ENCODE data around the gene SECISBP2. TPM values are rescaled to one million over a fixed set of nuclear protein-coding genes. Genes with fewer than 3 reads are reported as not detected.

Gene SECISBP2
- total and polyA plus RNA-seq, 2 of the 13 experiments (the other 11 are each of a cell fraction or from before 2014, with no cell fraction given), result 32.4 to 38.0 TPM

DNA sequence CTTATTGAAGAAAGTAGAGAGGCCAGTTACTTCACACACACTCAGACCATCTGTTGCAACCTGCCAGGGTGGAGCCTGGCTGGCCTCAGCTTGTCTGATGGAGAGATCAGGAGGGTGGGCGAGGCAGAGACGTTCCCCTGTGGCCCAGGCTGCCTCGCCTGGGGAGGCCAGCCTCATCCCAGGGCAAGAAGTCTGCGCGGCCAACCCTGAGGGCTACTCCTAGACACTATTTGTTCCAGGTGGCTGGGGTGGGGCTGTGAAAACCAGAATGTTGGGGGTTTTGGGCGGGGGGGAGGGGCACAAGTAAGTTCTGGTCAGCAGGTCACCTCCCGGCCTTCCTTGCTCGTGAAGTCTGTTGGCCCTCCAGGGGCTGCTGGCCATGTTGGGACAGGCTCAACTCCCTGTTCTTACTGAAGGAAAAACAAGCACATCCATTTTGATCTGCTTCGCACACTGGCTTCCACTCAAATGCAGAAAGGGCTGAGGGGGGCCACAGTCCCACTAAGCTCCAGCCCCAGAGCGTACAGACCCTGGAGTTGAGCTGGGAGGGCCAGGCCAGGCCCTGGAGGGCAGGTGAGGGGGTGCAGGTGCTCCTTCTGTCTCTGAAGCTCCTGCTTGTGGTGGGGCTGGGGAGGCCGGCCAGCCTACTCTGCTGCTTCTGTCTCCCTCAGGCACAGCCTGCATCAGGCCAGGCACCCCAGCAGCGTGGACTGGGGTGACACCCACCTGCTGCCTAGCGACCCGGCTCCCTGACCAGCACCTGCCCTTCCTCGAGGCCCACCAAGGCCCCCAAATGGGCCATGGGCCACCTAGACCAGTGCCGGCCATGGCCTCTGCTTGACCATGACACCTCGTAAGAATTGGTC, 46.6 kb downstream of the SECISBP2 start:
- Histone ChIP-seq H3K9ac (ENCODE audit: insufficient read depth, low read depth, low read length) (no peak overlapping the region), H3K4me2 (ENCODE audit: low read depth, low read length) (0 out of 2 replicates have a peak overlapping the region, but pooled peaks have one; percentile 8), H3K79me2 (ENCODE audit: insufficient read depth, low read length) (no peaks in the 10 kb centered on the region), H3K27ac (ENCODE audit: extremely low read length, insufficient read depth, low read length) (no peak overlapping the region), H3K27me3 (ENCODE audit: control insufficient read depth in 1 of 2, insufficient read depth in 2 of 2, low read length in 2 of 2) (peaks cover 0 to 4% of the 10 kb centered on the region in 2 experiments; a peak in 1 of 5 replicates), H3K9me3 (ENCODE audit: low read length) (no peaks in the 10 kb centered on the region), H3K36me3 (replicated peaks in 1 of 2; ENCODE audit: control insufficient read depth in 1 of 2, insufficient read depth in 2 of 2, low read length in 2 of 2) (peaks cover 7 to 20% of the 10 kb centered on the region in 2 experiments), H3K4me1 (ENCODE audit: insufficient read depth, low read length) (peaks cover 61% of the 10 kb centered on the region), H3K4me3 (replicated peaks in 1 of 3; ENCODE audit: insufficient read depth in 1 of 3, low read depth in 2 of 3, low read length in 3 of 3) (no peak overlapping the region), H2AFZ (ENCODE audit: low read length) (no peak overlapping the region), H4K20me1 (ENCODE audit: insufficient read depth, low read length) (no peaks in the 10 kb centered on the region)
- POLR2A ChIA-PET, result no interaction called here
- 38% methylated on average over 4 of the region's 17 CpGs for WGBS (ENCODE audit: low lambda C conversion rate)
- CTCF ChIA-PET (ENCODE audit: low intra/inter-chr PET ratio, low total read pairs), result no interaction called here
- ATAC-seq, result peak; percentile 20
- intact Hi-C loops (cut with micrococcal nuclease; ENCODE audit: unreplicated experiment), result no loop called here
- in situ Hi-C loops (cut with HindIII; ENCODE audit: extremely low pct_ligation_motif_present, low pct_unique_long_range_greater_than_20kb), result no loop called here
- no TSS peak for BruUV-seq (replicated peaks)
- FAIRE-seq, result no peak
- DNase-seq (ENCODE audit: low spot score), result no peak
- TF ChIP-seq, protein P1, sequence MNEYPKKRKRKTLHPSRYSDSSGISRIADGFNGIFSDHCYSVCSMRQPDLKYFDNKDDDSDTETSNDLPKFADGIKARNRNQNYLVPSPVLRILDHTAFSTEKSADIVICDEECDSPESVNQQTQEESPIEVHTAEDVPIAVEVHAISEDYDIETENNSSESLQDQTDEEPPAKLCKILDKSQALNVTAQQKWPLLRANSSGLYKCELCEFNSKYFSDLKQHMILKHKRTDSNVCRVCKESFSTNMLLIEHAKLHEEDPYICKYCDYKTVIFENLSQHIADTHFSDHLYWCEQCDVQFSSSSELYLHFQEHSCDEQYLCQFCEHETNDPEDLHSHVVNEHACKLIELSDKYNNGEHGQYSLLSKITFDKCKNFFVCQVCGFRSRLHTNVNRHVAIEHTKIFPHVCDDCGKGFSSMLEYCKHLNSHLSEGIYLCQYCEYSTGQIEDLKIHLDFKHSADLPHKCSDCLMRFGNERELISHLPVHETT (CRISPR knock-in tag; conservative IDR thresholded peaks at IDR 0.05), result no peak
- TF ChIP-seq CEBPB (IDR thresholded peaks at IDR 0.05; ENCODE audit: borderline replicate concordance, low read depth, low read length), result peak; percentile 3; the same call in 1 of the 2 replicates
- TF ChIP-seq, protein P2, sequence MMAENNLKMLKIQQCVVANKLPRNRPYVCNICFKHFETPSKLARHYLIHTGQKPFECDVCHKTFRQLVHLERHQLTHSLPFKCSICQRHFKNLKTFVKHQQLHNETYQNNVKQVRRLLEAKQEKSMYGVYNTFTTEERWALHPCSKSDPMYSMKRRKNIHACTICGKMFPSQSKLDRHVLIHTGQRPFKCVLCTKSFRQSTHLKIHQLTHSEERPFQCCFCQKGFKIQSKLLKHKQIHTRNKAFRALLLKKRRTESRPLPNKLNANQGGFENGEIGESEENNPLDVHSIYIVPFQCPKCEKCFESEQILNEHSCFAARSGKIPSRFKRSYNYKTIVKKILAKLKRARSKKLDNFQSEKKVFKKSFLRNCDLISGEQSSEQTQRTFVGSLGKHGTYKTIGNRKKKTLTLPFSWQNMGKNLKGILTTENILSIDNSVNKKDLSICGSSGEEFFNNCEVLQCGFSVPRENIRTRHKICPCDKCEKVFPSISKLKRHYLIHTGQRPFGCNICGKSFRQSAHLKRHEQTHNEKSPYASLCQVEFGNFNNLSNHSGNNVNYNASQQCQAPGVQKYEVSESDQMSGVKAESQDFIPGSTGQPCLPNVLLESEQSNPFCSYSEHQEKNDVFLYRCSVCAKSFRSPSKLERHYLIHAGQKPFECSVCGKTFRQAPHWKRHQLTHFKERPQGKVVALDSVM (CRISPR knock-in tag; IDR thresholded peaks at IDR 0.05), result peak; percentile 45; the same call in 1 of the 2 replicates
- TF ChIP-seq, protein P3, sequence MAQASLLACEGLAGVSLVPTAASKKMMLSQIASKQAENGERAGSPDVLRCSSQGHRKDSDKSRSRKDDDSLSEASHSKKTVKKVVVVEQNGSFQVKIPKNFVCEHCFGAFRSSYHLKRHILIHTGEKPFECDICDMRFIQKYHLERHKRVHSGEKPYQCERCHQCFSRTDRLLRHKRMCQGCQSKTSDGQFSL (CRISPR knock-in tag; IDR thresholded peaks at IDR 0.05), result 0 out of 2 replicates have a peak, but pooled peaks have one; percentile 33
- TF ChIP-seq HNF4A (CRISPR knock-in tag; IDR thresholded peaks at IDR 0.05), result peak; percentile 6; the same call in 1 of the 2 replicates
- TF ChIP-seq, protein P4, sequence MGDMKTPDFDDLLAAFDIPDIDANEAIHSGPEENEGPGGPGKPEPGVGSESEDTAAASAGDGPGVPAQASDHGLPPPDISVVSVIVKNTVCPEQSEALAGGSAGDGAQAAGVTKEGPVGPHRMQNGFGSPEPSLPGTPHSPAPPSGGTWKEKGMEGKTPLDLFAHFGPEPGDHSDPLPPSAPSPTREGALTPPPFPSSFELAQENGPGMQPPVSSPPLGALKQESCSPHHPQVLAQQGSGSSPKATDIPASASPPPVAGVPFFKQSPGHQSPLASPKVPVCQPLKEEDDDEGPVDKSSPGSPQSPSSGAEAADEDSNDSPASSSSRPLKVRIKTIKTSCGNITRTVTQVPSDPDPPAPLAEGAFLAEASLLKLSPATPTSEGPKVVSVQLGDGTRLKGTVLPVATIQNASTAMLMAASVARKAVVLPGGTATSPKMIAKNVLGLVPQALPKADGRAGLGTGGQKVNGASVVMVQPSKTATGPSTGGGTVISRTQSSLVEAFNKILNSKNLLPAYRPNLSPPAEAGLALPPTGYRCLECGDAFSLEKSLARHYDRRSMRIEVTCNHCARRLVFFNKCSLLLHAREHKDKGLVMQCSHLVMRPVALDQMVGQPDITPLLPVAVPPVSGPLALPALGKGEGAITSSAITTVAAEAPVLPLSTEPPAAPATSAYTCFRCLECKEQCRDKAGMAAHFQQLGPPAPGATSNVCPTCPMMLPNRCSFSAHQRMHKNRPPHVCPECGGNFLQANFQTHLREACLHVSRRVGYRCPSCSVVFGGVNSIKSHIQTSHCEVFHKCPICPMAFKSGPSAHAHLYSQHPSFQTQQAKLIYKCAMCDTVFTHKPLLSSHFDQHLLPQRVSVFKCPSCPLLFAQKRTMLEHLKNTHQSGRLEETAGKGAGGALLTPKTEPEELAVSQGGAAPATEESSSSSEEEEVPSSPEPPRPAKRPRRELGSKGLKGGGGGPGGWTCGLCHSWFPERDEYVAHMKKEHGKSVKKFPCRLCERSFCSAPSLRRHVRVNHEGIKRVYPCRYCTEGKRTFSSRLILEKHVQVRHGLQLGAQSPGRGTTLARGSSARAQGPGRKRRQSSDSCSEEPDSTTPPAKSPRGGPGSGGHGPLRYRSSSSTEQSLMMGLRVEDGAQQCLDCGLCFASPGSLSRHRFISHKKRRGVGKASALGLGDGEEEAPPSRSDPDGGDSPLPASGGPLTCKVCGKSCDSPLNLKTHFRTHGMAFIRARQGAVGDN (CRISPR knock-in tag; IDR thresholded peaks at IDR 0.05), result peak; percentile 18; the same call in 1 of the 2 replicates
